RWPE1 (cell line): ENCODE data around the gene SLC25A46.
A peak's percentile ranks its signal among the peaks of the same experiment; 100 is the strongest.

ENCODE experiments used
- CTCF ChIA-PET: fragments of 350-600 bp; sonication (Branson Sonifier 250); formaldehyde crosslinking; extraction: SDS; loops from one replicate; lab custom pipeline; 2021; lab: Yijun Ruan, JAX
- POLR2A ChIA-PET: fragments of 400-600 bp; formaldehyde crosslinking; extraction: SDS; loops from one replicate; lab custom pipeline; 2020; ENCODE audit warnings: antibody characterized with exemption; ENCODE audit not compliant: low non-redundant PET; lab: Yijun Ruan, JAX
- DNase-seq: peaks from one replicate; pipeline ENCODE4 v3.0.0; 2012; ENCODE audit warnings: low spot score
- H3K27ac ChIP-seq: fragments of 450-650 bp; 2 replicates; pipeline ENCODE4 v1.5.1; 2017
- CTCF ChIP-seq: fragments of 450-650 bp; conservative IDR thresholded peaks from 2 replicates; pipeline ENCODE4 v1.5.1; 2017; ENCODE audit warnings: low read depth, mild to moderate bottlenecking

Gene SLC25A46

GRCh38 chr5:110803467-110804326, 64.9 kb downstream of the SLC25A46 start:
- ChIA-PET CTCF (interaction anchor here (0.8 kb wide), 1 partner anchor 11 kb away, joined by 3 read pairs; no protein-coding TSS in a partner anchor), POLR2A (no interaction called here)
- H3K27ac ChIP-seq = peak overlapping the region; percentile 4; the same call in 1 of the 2 replicates
- TF ChIP-seq CTCF = no peak
- DNase-seq = peak; percentile 41

GRCh38 chr5:110807169-110807568, 68.4 kb downstream of the SLC25A46 start:
- ChIA-PET POLR2A (no interaction called here), CTCF (no interaction called here)
- no peak for TF ChIP-seq CTCF
- no peak overlapping the region for H3K27ac ChIP-seq
- no peak for DNase-seq

GRCh38 chr5:110809006-110809405, 70.2 kb downstream of the SLC25A46 start:
- POLR2A ChIA-PET = no interaction called here
- CTCF ChIA-PET = no interaction called here
- DNase-seq = no peak
- TF ChIP-seq CTCF = no peak
- no peak overlapping the region for H3K27ac ChIP-seq
